Endodermal cell (in vitro differentiated cells): ENCODE results near the gene FAM222B. TPM values are rescaled to one million over a fixed set of nuclear protein-coding genes. Genes with fewer than 3 reads are reported as not detected.

ENCODE experiments used
- DNase-seq: peaks from one replicate; pipeline ENCODE4 v3.0.0-alpha.2; 2017
- H3K27ac ChIP-seq: 2 replicates; pipeline ENCODE4 v1.5.1; 2013; ENCODE audit warnings: mild to moderate bottlenecking, low read depth, low read length, moderate library complexity
- H3K27me3 ChIP-seq: 2 replicates; pipeline ENCODE4 v1.6.1; 2013; ENCODE audit warnings: mild to moderate bottlenecking, low read length, moderate library complexity; ENCODE audit not compliant: insufficient read depth, control insufficient read depth, poor library complexity, severe bottlenecking
- H3K36me3 ChIP-seq: 2 replicates; pipeline ENCODE4 v1.7.0; 2013; ENCODE audit warnings: mild to moderate bottlenecking, low read length, moderate library complexity; ENCODE audit not compliant: control insufficient read depth, insufficient read depth
- H3K4me1 ChIP-seq: one replicate; pipeline ENCODE4 v1.7.0; 2013; ENCODE audit warnings: low read length; ENCODE audit not compliant: control insufficient read depth, insufficient read depth
- H3K4me3 ChIP-seq: 2 replicates; pipeline ENCODE4 v1.5.1; 2013; ENCODE audit warnings: mild to moderate bottlenecking, low read length, moderate library complexity
- H3K9ac ChIP-seq: 2 replicates; pipeline ENCODE4 v1.6.1; 2013; ENCODE audit warnings: mild to moderate bottlenecking, low read length, moderate library complexity; ENCODE audit not compliant: poor library complexity, severe bottlenecking; ENCODE audit errors: extremely low read depth
- H3K9me3 ChIP-seq: 2 replicates; pipeline ENCODE4 v1.6.1; 2013; ENCODE audit warnings: mild to moderate bottlenecking, low read length, moderate library complexity; ENCODE audit not compliant: control insufficient read depth
- H3K27ac Mint-ChIP-seq: 2 replicates; pipeline ENCODE4 v1.8.0; 2020; ENCODE audit warnings: mixed read lengths
- H3K27me3 Mint-ChIP-seq: 2 replicates; pipeline ENCODE4 v1.8.0; 2021; ENCODE audit warnings: mild to moderate bottlenecking, mixed read lengths; ENCODE audit not compliant: insufficient read depth
- H3K36me3 Mint-ChIP-seq: 2 replicates; pipeline ENCODE4 v1.8.0; 2020; ENCODE audit warnings: low read depth, mixed read lengths
- H3K4me1 Mint-ChIP-seq: 2 replicates; pipeline ENCODE4 v1.8.0; 2020; ENCODE audit warnings: mixed read lengths
- H3K4me3 Mint-ChIP-seq: 2 replicates; pipeline ENCODE4 v1.8.0; 2020; ENCODE audit warnings: mild to moderate bottlenecking, moderate library complexity, mixed read lengths
- H3K9me3 Mint-ChIP-seq: 2 replicates; pipeline ENCODE4 v1.8.0; 2020; ENCODE audit warnings: mild to moderate bottlenecking, mixed read lengths
- CTCF ChIP-seq: fragments of 200-600 bp; sonication (generic); conservative IDR thresholded peaks from 2 replicates; pipeline ENCODE4 v1.5.0; 2021; ENCODE audit warnings: antibody characterized with exemption, mild to moderate bottlenecking
- WGBS, 2 experiments: methylation state at CpG; one replicate each; pipeline versions ENCODE4 v1.1.5 to v1.1.7; 2013; ENCODE audit warnings: missing lambda C conversion rate in 2 of 2, mixed read lengths in 1 of 2; ENCODE audit not compliant: insufficient coverage in 1 of 2, insufficient read length in 1 of 2; 5-methylcytosine and 5-hydroxymethylcytosine counted together
- total RNA-seq, 2 donors: library from RNA; stranded (reverse); fragmentation: NEBNext Ultra II Directional in 1 of 2; extraction: Animal tissue kit (Norgen Biotek cat#: 25700) in 1 of 2; gene quantifications; 2 replicates in 1 of 2; 3 replicates in 1 of 2; pipeline ENCODE4 v1.2.1, GENCODE V29; 2021

Gene FAM222B
- total RNA-seq, 2 donors from 2014 or later = 59.2 to 75.7 TPM

GRCh38 chr17:28887871-28888471 is 45.4 kb upstream of the FAM222B start:
- Mint-ChIP-seq H3K27ac (no peak overlapping the region), H3K4me3 (no peak overlapping the region), H3K27me3 (no peaks in the 10 kb centered on the region), H3K4me1 (no peaks in the 10 kb centered on the region), H3K36me3 (peaks cover 44% of the 10 kb centered on the region), H3K9me3 (no peaks in the 10 kb centered on the region)
- no peaks in the 10 kb centered on the region for H3K27me3 ChIP-seq
- H3K9ac ChIP-seq = no peak overlapping the region
- no peaks in the 10 kb centered on the region for H3K9me3 ChIP-seq
- no peak for TF ChIP-seq CTCF
- no peaks in the 10 kb centered on the region for H3K4me1 ChIP-seq
- no peak overlapping the region for H3K4me3 ChIP-seq
- peaks cover 41% of the 10 kb centered on the region for H3K36me3 ChIP-seq
- 91 to 100% methylated on average over 1 to 12 of the region's 12 CpGs for WGBS, 2 experiments
- no peak overlapping the region for H3K27ac ChIP-seq
- DNase-seq = no peak

- no peaks in the 10 kb centered on the region for H3K9me3 Mint-ChIP-seq
- Histone ChIP-seq H3K36me3 (peaks cover 46% of the 10 kb centered on the region), H3K4me3 (no peak overlapping the region), H3K9ac (no peak overlapping the region), H3K27ac (no peak overlapping the region), H3K9me3 (no peaks in the 10 kb centered on the region), H3K27me3 (no peaks in the 10 kb centered on the region), H3K4me1 (no peaks in the 10 kb centered on the region)
- no peaks in the 10 kb centered on the region for H3K4me1 Mint-ChIP-seq
- H3K27me3 Mint-ChIP-seq = no peaks in the 10 kb centered on the region
- no peak for TF ChIP-seq CTCF
- no peak overlapping the region for H3K4me3 Mint-ChIP-seq
- 81 to 94% methylated on average over 6 to 10 of the region's 10 CpGs for WGBS, 2 experiments
- no peak for DNase-seq
- H3K27ac Mint-ChIP-seq = no peak overlapping the region
- H3K36me3 Mint-ChIP-seq = peaks cover 48% of the 10 kb centered on the region
These were observed 43.4 kb upstream of the FAM222B start for GRCh38 chr17:28885951-28886350.

GRCh38 chr17:28885363-28885762 is 42.8 kb upstream of the FAM222B start:
- no peaks in the 10 kb centered on the region for H3K4me1 Mint-ChIP-seq
- no peak overlapping the region for H3K4me3 ChIP-seq
- H3K4me3 Mint-ChIP-seq = no peak overlapping the region
- no peak for TF ChIP-seq CTCF
- H3K27me3 ChIP-seq = no peaks in the 10 kb centered on the region
- H3K4me1 ChIP-seq = no peaks in the 10 kb centered on the region
- H3K27me3 Mint-ChIP-seq = no peaks in the 10 kb centered on the region
- no peaks in the 10 kb centered on the region for H3K9me3 ChIP-seq
- no peak overlapping the region for H3K27ac ChIP-seq
- no peak overlapping the region for H3K27ac Mint-ChIP-seq
- 90 to 95% methylated on average over 4 of the region's 4 CpGs for WGBS, 2 experiments
- H3K36me3 Mint-ChIP-seq = peaks cover 50% of the 10 kb centered on the region
- peaks cover 48% of the 10 kb centered on the region for H3K36me3 ChIP-seq
- no peaks in the 10 kb centered on the region for H3K9me3 Mint-ChIP-seq
- no peak for DNase-seq
- no peak overlapping the region for H3K9ac ChIP-seq
